A549 (cell line): ENCODE data around the gene KRTAP5-4. TPM values are rescaled to one million over a fixed set of nuclear protein-coding genes. Genes with fewer than 3 reads are reported as not detected.

Experiments
- ATAC-seq, 2 experiments: fragments of 200-7000 bp in 1 of 2; fragments of >200 bp in 1 of 2; cut with Nextera tagmentation in 1 of 2; cut with Tn5 transposase in 1 of 2; 3 replicates each; pipeline versions ENCODE4 v1.8.0 to v1.9.1; 2018 to 2020; ENCODE audit warnings: mild to moderate bottlenecking in 1 of 2, moderate library complexity in 1 of 2
- CTCF ChIA-PET: fragments of 300-600 bp; sonication (Branson Sonifier 250); formaldehyde crosslinking; extraction: SDS; loops from one replicate; lab custom pipeline; 2021; ENCODE audit warnings: antibody characterized with exemption, inconsistent platforms; lab: Yijun Ruan, JAX
- POLR2A ChIA-PET: fragments of 350-600 bp; formaldehyde crosslinking; extraction: SDS; loops from one replicate; lab custom pipeline; 2021; ENCODE audit warnings: antibody characterized with exemption, inconsistent platforms; lab: Yijun Ruan, JAX
- DNase-seq, 2 experiments: peaks; one replicate each; pipeline versions ENCODE4 v3.0.0 to v3.0.0-alpha.2; 2011 to 2016; ENCODE audit warnings: low read depth in 1 of 2, low spot score in 1 of 2
- FAIRE-seq: peaks from 2 replicates; lab custom pipeline; 2011; peaks lifted over from hg19 to GRCh38; lab: Jason Lieb, UNC
- H3K27ac ChIP-seq, 2 experiments: fragments of >200 bp; sonication (Bioruptor Twin); formaldehyde crosslinking; 3 replicates each; pipeline ENCODE4 v1.5.1; 2016 to 2017
- H3K4me1 ChIP-seq: fragments of >200 bp; sonication (Bioruptor Twin); formaldehyde crosslinking; 3 replicates; pipeline ENCODE4 v1.6.1; 2016
- H3K4me2 ChIP-seq: fragments of >200 bp; sonication (Bioruptor Twin); formaldehyde crosslinking; 3 replicates; pipeline ENCODE4 v1.6.1; 2016
- H3K4me3 ChIP-seq: fragments of >200 bp; sonication (Bioruptor Twin); formaldehyde crosslinking; 3 replicates; pipeline ENCODE4 v1.5.1; 2016
- H3K9me3 ChIP-seq: fragments of >200 bp; sonication (Bioruptor Twin); formaldehyde crosslinking; 3 replicates; pipeline ENCODE4 v1.6.1; 2016
- BHLHE40 ChIP-seq: IDR thresholded peaks from 2 replicates; pipeline ENCODE4 v1.6.1; 2012; ENCODE audit warnings: low read depth, low read length, inconsistent platforms
- CBX2 ChIP-seq: fragments of 200-600 bp; sonication (generic); IDR thresholded peaks from 2 replicates; pipeline ENCODE4 v1.6.1; 2016; ENCODE audit warnings: low read depth, mild to moderate bottlenecking, borderline replicate concordance
- CBX8 ChIP-seq: fragments of 200-600 bp; sonication (generic); IDR thresholded peaks from 2 replicates; pipeline ENCODE4 v1.6.1; 2016
- CHD2 ChIP-seq: fragments of 150-350 bp; IDR thresholded peaks from 2 replicates; pipeline ENCODE4 v1.6.1; 2014; ENCODE audit warnings: low read length; ENCODE audit not compliant: partially characterized antibody
- E2F6 ChIP-seq: IDR thresholded peaks from 2 replicates; pipeline ENCODE4 v1.6.1; 2012; ENCODE audit warnings: low read depth, borderline replicate concordance
- EHF ChIP-seq: fragments of 250-450 bp; sonication (Bioruptor Pico); IDR thresholded peaks from 2 replicates; pipeline ENCODE4 v1.5.0; 2020; ENCODE audit warnings: mild to moderate bottlenecking
- EHMT2 ChIP-seq: fragments of 200-600 bp; sonication (generic); IDR thresholded peaks from 2 replicates; pipeline ENCODE4 v1.6.1; 2016; ENCODE audit warnings: antibody characterized with exemption, low read depth, mild to moderate bottlenecking, moderate library complexity
- ESRRA ChIP-seq: fragments of 150-350 bp; IDR thresholded peaks from 2 replicates; pipeline ENCODE4 v1.6.1; 2014; ENCODE audit warnings: mild to moderate bottlenecking, low read length, borderline replicate concordance
- FOSB ChIP-seq: fragments of 250-450 bp; sonication (Bioruptor Pico); IDR thresholded peaks from 2 replicates; pipeline ENCODE4 v1.5.0; 2020; ENCODE audit warnings: mild to moderate bottlenecking, moderate library complexity
- GATA3 ChIP-seq: IDR thresholded peaks from 2 replicates; pipeline ENCODE4 v1.6.1; 2012; ENCODE audit warnings: borderline replicate concordance
- HDAC2 ChIP-seq: fragments of 200-600 bp; sonication (generic); IDR thresholded peaks from 2 replicates; pipeline ENCODE4 v1.6.1; 2016
- HEYL ChIP-seq: fragments of 250-450 bp; sonication (Bioruptor Pico); IDR thresholded peaks from 2 replicates; pipeline ENCODE4 v1.8.0; 2021; ENCODE audit warnings: mild to moderate bottlenecking, moderate library complexity
- HOXA7 ChIP-seq: fragments of 250-450 bp; sonication (Bioruptor Pico); IDR thresholded peaks from 2 replicates; pipeline ENCODE4 v1.5.0; 2020; ENCODE audit warnings: mild to moderate bottlenecking, moderate library complexity
- JUNB ChIP-seq: fragments of >200 bp; sonication (Bioruptor Twin); formaldehyde crosslinking; IDR thresholded peaks from 2 replicates; pipeline ENCODE4 v1.6.1; 2016
- KDM1A ChIP-seq: fragments of 200-600 bp; sonication (generic); IDR thresholded peaks from 2 replicates; pipeline ENCODE4 v1.6.1; 2016; ENCODE audit warnings: low read depth, mild to moderate bottlenecking
- KDM5A ChIP-seq: fragments of 200-600 bp; sonication (generic); IDR thresholded peaks from 2 replicates; pipeline ENCODE4 v1.6.1; 2016; ENCODE audit warnings: antibody characterized with exemption, mild to moderate bottlenecking
- PHF8 ChIP-seq: fragments of 200-600 bp; sonication (generic); IDR thresholded peaks from 2 replicates; pipeline ENCODE4 v1.6.1; 2016; ENCODE audit warnings: low read depth, mild to moderate bottlenecking, antibody characterized with exemption, moderate library complexity, borderline replicate concordance
- RARB ChIP-seq: fragments of 250-450 bp; sonication (Bioruptor Pico); IDR thresholded peaks from 2 replicates; pipeline ENCODE4 v1.8.0; 2021; ENCODE audit warnings: mild to moderate bottlenecking, moderate library complexity
- REST ChIP-seq: fragments of 200-600 bp; sonication (generic); IDR thresholded peaks from 2 replicates; pipeline ENCODE4 v1.6.1; 2016; ENCODE audit warnings: antibody characterized with exemption, mild to moderate bottlenecking, moderate library complexity
- TP53 ChIP-seq: fragments of 250-450 bp; sonication (Bioruptor Pico); IDR thresholded peaks from 2 replicates; pipeline ENCODE4 v1.5.0; 2021; ENCODE audit warnings: mild to moderate bottlenecking, moderate library complexity
- ZC3H11A ChIP-seq: fragments of 450-650 bp; IDR thresholded peaks from 2 replicates; pipeline ENCODE4 v1.6.1; 2014; ENCODE audit warnings: antibody characterized with exemption, mild to moderate bottlenecking
- WGBS: methylation state at CpG from one replicate; pipeline ENCODE4 v1.1.6; 2017; ENCODE audit errors: missing lambda C conversion rate; 5-methylcytosine and 5-hydroxymethylcytosine counted together
- polyA plus RNA-seq, 4 experiments: library from polyadenylated mRNA; depleted of rRNA in 3 of 4; stranded (reverse); fragments of >200 nt; fragmentation: RNase III in 1 of 4; extraction: RNeasy Plus Mini Kit Qiagen cat#74134 plus additional on column Dnase treatment in 1 of 4; gene quantifications; 2 replicates in 3 of 4; 3 replicates in 1 of 4; pipeline ENCODE4 v1.2.3, GENCODE V29; 2011 to 2017

KRTAP5-4 gene
- polyA plus RNA-seq, 2 of the 4 experiments (the other 2 are of a cell fraction): not detected

GRCh38 chr11:1656061-1656441 lies 34.1 kb upstream of the KRTAP5-4 start (continued):
- TF ChIP-seq HOXA7 (CRISPR knock-in tag): no peak
- no peak for TF ChIP-seq HEYL
- no peak for TF ChIP-seq E2F6
- TF ChIP-seq ZC3H11A: no peak
- TF ChIP-seq KDM5A: no peak
- no peak for TF ChIP-seq EHMT2

- peak overlapping the region in 1 of 2 experiments; percentile 63; a peak in 3 of 6 replicates for H3K27ac ChIP-seq
- no peaks in the 10 kb centered on the region for H3K9me3 ChIP-seq
- FAIRE-seq (no peak), ATAC-seq (no peak), DNase-seq (no peak)
- H3K4me3 ChIP-seq: no peak overlapping the region
- 69% methylated on average over 15 of the region's 26 CpGs for WGBS
- no peaks in the 10 kb centered on the region; the same call in 2 of the 3 replicates for H3K4me1 ChIP-seq
- no peak overlapping the region for H3K4me2 ChIP-seq
- POLR2A ChIA-PET: no interaction called here
- TF ChIP-seq CHD2 (no peak), JUNB (no peak), KDM1A (no peak), REST (no peak), ESRRA (no peak), ZC3H11A (no peak), CBX8 (no peak), BHLHE40 (no peak), CBX2 (no peak), RARB (CRISPR knock-in tag) (no peak), E2F6 (no peak), HDAC2 (no peak), TP53 (CRISPR knock-in tag) (no peak), HEYL (no peak), PHF8 (no peak), GATA3 (no peak), FOSB (CRISPR knock-in tag) (no peak), EHF (CRISPR knock-in tag) (no peak)
- CTCF ChIA-PET: interaction anchor here (1.0 to 12.2 kb wide), 11 partner anchors 16 to 539 kb away, joined by 3 to 350 read pairs (median 26); partner anchors contain the start of genes INS and SYT8
These were observed 33.5 kb upstream of the KRTAP5-4 start for GRCh38 chr11:1655168-1656060.
